SK-N-SH (cell line): Measurements from ENCODE around the gene ATP2B2. TPM values are rescaled to one million over a fixed set of nuclear protein-coding genes. Genes with fewer than 3 reads are reported as not detected.

Source experiments
- CTCF ChIA-PET: fragments of 300-600, 350-600 bp; formaldehyde crosslinking; extraction: SDS; loops from one replicate; lab custom pipeline; 2021; lab: Yijun Ruan, JAX
- POLR2A ChIA-PET: fragments of 350-600 bp; sonication (Branson Sonifier 250); formaldehyde crosslinking; extraction: SDS; loops from one replicate; lab custom pipeline; 2020; ENCODE audit warnings: antibody characterized with exemption, inconsistent platforms; lab: Yijun Ruan, JAX
- DNase-seq: peaks from one replicate; pipeline ENCODE4 v3.0.0; 2012
- H2AFZ ChIP-seq: fragments of 200-600 bp; sonication (generic); 2 replicates; pipeline ENCODE4 v1.8.1; 2016; ENCODE audit warnings: antibody characterized with exemption, mild to moderate bottlenecking, low read depth
- H3F3A ChIP-seq: fragments of 200-600 bp; sonication (generic); replicated peaks from 2 replicates; pipeline ENCODE3; 2016; ENCODE audit warnings: antibody characterized with exemption, mild to moderate bottlenecking; ENCODE audit not compliant: insufficient read depth
- H3K27ac ChIP-seq, 2 experiments: fragments of 200-500 bp in 1 of 2; fragments of 200-600 bp in 1 of 2; sonication (Bioruptor generic) in 1 of 2; sonication (generic), shearing (Covaris generic) in 1 of 2; 2 replicates each; pipeline versions ENCODE4 v1.5.1 to v1.6.1; 2014 to 2016; ENCODE audit warnings: low read depth in 2 of 2, inconsistent platforms in 1 of 2, low read length in 1 of 2, mild to moderate bottlenecking in 1 of 2, mixed read lengths in 1 of 2
- H3K27me3 ChIP-seq: fragments of 200-600 bp; sonication (generic), shearing (Covaris generic); 2 replicates; pipeline ENCODE4 v1.6.1; 2016; ENCODE audit warnings: mixed run types; ENCODE audit not compliant: insufficient read depth
- H3K36me3 ChIP-seq, 2 experiments: fragments of 200-500 bp in 1 of 2; fragments of 200-600 bp in 1 of 2; sonication (Bioruptor generic) in 1 of 2; sonication (generic) in 1 of 2; replicated peaks in 1 of 2; 2 replicates each; pipeline versions ENCODE3 to v1.5.1; 2014 to 2016; ENCODE audit warnings: low read length in 1 of 2, mild to moderate bottlenecking in 1 of 2; ENCODE audit not compliant: insufficient read depth in 2 of 2, control insufficient read depth in 1 of 2
- H3K4me1 ChIP-seq, 2 experiments: fragments of 200-500 bp in 1 of 2; fragments of 200-600 bp in 1 of 2; sonication (Bioruptor generic) in 1 of 2; sonication (generic), shearing (Covaris generic) in 1 of 2; 2 replicates each; pipeline versions ENCODE4 v1.5.1 to v1.6.1; 2014 to 2016; ENCODE audit warnings: low read depth in 1 of 2, low read length in 1 of 2, mixed run types in 1 of 2; ENCODE audit not compliant: insufficient read depth in 2 of 2, control insufficient read depth in 1 of 2
- H3K4me2 ChIP-seq: fragments of 200-600 bp; sonication (generic), shearing (Covaris generic); 2 replicates; pipeline ENCODE4 v1.6.1; 2017; ENCODE audit warnings: mixed run types
- H3K4me3 ChIP-seq, 2 experiments: fragments of 200-500 bp in 1 of 2; fragments of 200-600 bp in 1 of 2; sonication (Bioruptor generic) in 1 of 2; sonication (generic), shearing (Covaris generic) in 1 of 2; 2 replicates each; pipeline versions ENCODE4 v1.5.1 to v1.8.1; 2014 to 2016; ENCODE audit warnings: low read depth in 2 of 2, inconsistent platforms in 1 of 2, low read length in 1 of 2, mild to moderate bottlenecking in 1 of 2, mixed read lengths in 1 of 2, moderate library complexity in 1 of 2
- H3K79me2 ChIP-seq: fragments of 200-600 bp; sonication (generic); 2 replicates; pipeline ENCODE4 v1.8.1; 2017; ENCODE audit warnings: mild to moderate bottlenecking; ENCODE audit not compliant: insufficient read depth
- H3K9ac ChIP-seq: fragments of 200-600 bp; sonication (generic); 2 replicates; pipeline ENCODE4 v1.6.1; 2017; ENCODE audit warnings: mixed run types
- H3K9me2 ChIP-seq: fragments of 200-600 bp; sonication (generic); 2 replicates; pipeline ENCODE4 v1.6.1; 2017; ENCODE audit warnings: mixed run types
- H3K9me3 ChIP-seq: fragments of 200-600 bp; sonication (generic); 2 replicates; pipeline ENCODE4 v1.6.1; 2017; ENCODE audit warnings: mixed run types, mild to moderate bottlenecking, moderate library complexity
- H4K20me1 ChIP-seq: fragments of 200-600 bp; sonication (generic); 2 replicates; pipeline ENCODE4 v1.6.1; 2017; ENCODE audit warnings: mild to moderate bottlenecking, mixed run types; ENCODE audit not compliant: insufficient read depth
- ELF1 ChIP-seq: IDR thresholded peaks from 2 replicates; pipeline ENCODE4 v1.4.0; 2012
- EP300 ChIP-seq, 2 experiments: IDR thresholded peaks; 2 replicates each; pipeline versions ENCODE4 v1.4.0 to v1.6.1; 2012; ENCODE audit warnings: borderline replicate concordance in 1 of 2, low read depth in 1 of 2, low read length in 1 of 2
- EZH2phosphoT487 ChIP-seq: fragments of 200-600 bp; sonication (generic); IDR thresholded peaks from 2 replicates; pipeline ENCODE4 v1.6.1; 2017; ENCODE audit warnings: low read depth, mixed run types, mild to moderate bottlenecking, antibody characterized with exemption, moderate library complexity, borderline replicate concordance
- FOSL2 ChIP-seq: IDR thresholded peaks from 2 replicates; pipeline ENCODE4 v1.4.0; 2012; ENCODE audit warnings: low read depth, mild to moderate bottlenecking, moderate library complexity, borderline replicate concordance
- FOXJ3 ChIP-seq: sonication (generic); formaldehyde crosslinking; IDR thresholded peaks from 2 replicates; pipeline ENCODE4 v1.5.1; 2020; ENCODE audit warnings: mild to moderate bottlenecking, missing genetic modification reagents
- FOXM1 ChIP-seq: IDR thresholded peaks from 2 replicates; pipeline ENCODE4 v1.4.0; 2012; ENCODE audit warnings: low read depth, mild to moderate bottlenecking
- MEF2A ChIP-seq: IDR thresholded peaks from 2 replicates; pipeline ENCODE4 v1.4.0; 2012; ENCODE audit warnings: low read depth, borderline replicate concordance
- MXI1 ChIP-seq: IDR thresholded peaks from 2 replicates; pipeline ENCODE4 v1.6.1; 2012; ENCODE audit warnings: mild to moderate bottlenecking, low read depth, low read length, improper control_type of control experiment
- POLR2AphosphoS5 ChIP-seq: IDR thresholded peaks from 2 replicates; pipeline ENCODE4 v1.6.1; 2012; ENCODE audit warnings: low read depth, low read length
- RXRA ChIP-seq: IDR thresholded peaks from 2 replicates; pipeline ENCODE4 v1.4.0; 2012; ENCODE audit warnings: low read depth, mild to moderate bottlenecking, borderline replicate concordance
- SIN3A ChIP-seq: IDR thresholded peaks from 2 replicates; pipeline ENCODE4 v1.6.1; 2012; ENCODE audit warnings: low read depth, mild to moderate bottlenecking, low read length, moderate library complexity, borderline replicate concordance
- TCF12 ChIP-seq: IDR thresholded peaks from 2 replicates; pipeline ENCODE4 v1.4.0; 2012
- WGBS: methylation state at CpG from one replicate; pipeline ENCODE4 v1.1.6; 2017; ENCODE audit warnings: low lambda C conversion rate; 5-methylcytosine and 5-hydroxymethylcytosine counted together
- polyA plus RNA-seq, 3 experiments: library from polyadenylated mRNA; depleted of rRNA; stranded (reverse); fragments of >200 nt; gene quantifications; 2 replicates each; pipeline ENCODE4 v1.2.3, GENCODE V29; 2012
- TF ChIP-seq, protein P1 (sequence below): IDR thresholded peaks from 2 replicates; pipeline ENCODE4 v1.6.1; 2012; ENCODE audit warnings: mild to moderate bottlenecking, low read depth, low read length, moderate library complexity
- TF ChIP-seq, protein P2 (sequence below): IDR thresholded peaks from 2 replicates; pipeline ENCODE4 v1.4.0; 2012; ENCODE audit warnings: low read depth, borderline replicate concordance
- TF ChIP-seq, protein P3 (sequence below): fragments of 200-600 bp; sonication (generic); IDR thresholded peaks from 2 replicates; pipeline ENCODE4 v1.6.1; 2017; ENCODE audit warnings: antibody characterized with exemption, mild to moderate bottlenecking, moderate library complexity
- TF ChIP-seq, protein P4 (sequence below): fragments of 150-350 bp; IDR thresholded peaks from 2 replicates; pipeline ENCODE4 v1.6.1; 2017; ENCODE audit warnings: antibody characterized with exemption, low read length, low read depth, borderline replicate concordance
- TF ChIP-seq, protein P5 (sequence below): fragments of 150-350 bp; IDR thresholded peaks from 2 replicates; pipeline ENCODE4 v1.6.1; 2016; ENCODE audit warnings: mild to moderate bottlenecking, low read depth, low read length

The ATP2B2 gene
- polyA plus RNA-seq, 1 of the 3 experiments (the other 2 are of a cell fraction) = 0.15 TPM

DNA sequence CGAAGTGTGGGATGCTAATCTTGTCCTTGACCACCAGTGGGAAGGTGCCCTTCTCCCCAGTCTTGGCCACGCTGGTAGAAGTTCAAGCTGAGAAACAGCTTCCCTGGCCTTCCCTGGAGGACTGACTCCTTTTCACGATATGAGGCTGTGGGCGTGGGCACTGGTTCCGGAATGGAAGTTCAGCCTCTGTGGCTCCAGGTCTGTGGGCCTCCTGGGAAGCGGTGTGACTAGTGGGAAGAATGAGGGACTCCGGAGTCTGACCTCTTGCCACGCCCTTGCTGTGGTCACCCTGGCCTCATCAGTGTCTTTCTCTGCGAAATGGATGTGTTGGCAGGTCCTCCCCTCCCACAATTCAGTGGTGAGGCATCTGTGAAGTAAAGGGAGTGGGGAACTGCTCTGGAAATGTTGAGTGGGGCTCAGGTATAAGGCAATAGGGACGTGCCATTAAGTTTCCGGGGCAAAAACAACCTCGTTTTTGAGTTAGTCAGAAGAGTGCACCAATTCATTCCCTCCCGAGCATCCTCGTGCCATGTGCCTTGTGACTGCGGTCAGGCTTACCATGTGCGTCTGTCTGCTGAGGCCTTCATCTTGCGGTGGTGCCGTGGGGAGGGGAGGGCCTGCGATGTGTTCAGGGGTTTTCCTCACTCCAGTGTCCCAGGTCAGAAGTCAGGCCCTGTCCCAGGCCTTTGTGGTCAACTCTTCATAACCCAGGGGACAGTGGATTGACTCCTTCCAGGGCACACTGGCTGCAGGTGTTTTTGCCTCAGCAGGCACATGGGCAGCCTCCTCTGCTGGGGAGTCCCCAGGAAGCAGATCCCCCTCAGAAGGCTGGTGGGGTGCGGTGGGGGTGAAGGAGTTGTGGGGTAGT, 172.7 kb downstream of the ATP2B2 start:
- H3K27ac ChIP-seq = no peak overlapping the region
- TF ChIP-seq, protein P1, sequence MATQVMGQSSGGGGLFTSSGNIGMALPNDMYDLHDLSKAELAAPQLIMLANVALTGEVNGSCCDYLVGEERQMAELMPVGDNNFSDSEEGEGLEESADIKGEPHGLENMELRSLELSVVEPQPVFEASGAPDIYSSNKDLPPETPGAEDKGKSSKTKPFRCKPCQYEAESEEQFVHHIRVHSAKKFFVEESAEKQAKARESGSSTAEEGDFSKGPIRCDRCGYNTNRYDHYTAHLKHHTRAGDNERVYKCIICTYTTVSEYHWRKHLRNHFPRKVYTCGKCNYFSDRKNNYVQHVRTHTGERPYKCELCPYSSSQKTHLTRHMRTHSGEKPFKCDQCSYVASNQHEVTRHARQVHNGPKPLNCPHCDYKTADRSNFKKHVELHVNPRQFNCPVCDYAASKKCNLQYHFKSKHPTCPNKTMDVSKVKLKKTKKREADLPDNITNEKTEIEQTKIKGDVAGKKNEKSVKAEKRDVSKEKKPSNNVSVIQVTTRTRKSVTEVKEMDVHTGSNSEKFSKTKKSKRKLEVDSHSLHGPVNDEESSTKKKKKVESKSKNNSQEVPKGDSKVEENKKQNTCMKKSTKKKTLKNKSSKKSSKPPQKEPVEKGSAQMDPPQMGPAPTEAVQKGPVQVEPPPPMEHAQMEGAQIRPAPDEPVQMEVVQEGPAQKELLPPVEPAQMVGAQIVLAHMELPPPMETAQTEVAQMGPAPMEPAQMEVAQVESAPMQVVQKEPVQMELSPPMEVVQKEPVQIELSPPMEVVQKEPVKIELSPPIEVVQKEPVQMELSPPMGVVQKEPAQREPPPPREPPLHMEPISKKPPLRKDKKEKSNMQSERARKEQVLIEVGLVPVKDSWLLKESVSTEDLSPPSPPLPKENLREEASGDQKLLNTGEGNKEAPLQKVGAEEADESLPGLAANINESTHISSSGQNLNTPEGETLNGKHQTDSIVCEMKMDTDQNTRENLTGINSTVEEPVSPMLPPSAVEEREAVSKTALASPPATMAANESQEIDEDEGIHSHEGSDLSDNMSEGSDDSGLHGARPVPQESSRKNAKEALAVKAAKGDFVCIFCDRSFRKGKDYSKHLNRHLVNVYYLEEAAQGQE = no peak
- TF ChIP-seq, protein P2, sequence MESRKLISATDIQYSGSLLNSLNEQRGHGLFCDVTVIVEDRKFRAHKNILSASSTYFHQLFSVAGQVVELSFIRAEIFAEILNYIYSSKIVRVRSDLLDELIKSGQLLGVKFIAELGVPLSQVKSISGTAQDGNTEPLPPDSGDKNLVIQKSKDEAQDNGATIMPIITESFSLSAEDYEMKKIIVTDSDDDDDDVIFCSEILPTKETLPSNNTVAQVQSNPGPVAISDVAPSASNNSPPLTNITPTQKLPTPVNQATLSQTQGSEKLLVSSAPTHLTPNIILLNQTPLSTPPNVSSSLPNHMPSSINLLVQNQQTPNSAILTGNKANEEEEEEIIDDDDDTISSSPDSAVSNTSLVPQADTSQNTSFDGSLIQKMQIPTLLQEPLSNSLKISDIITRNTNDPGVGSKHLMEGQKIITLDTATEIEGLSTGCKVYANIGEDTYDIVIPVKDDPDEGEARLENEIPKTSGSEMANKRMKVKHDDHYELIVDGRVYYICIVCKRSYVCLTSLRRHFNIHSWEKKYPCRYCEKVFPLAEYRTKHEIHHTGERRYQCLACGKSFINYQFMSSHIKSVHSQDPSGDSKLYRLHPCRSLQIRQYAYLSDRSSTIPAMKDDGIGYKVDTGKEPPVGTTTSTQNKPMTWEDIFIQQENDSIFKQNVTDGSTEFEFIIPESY = no peak
- TF ChIP-seq RXRA (no peak), TCF12 (no peak), POLR2AphosphoS5 (no peak), SIN3A (no peak), FOSL2 (no peak), FOXM1 (no peak), MXI1 (no peak), ELF1 (no peak), FOXJ3 (no peak), EZH2phosphoT487 (no peak), MEF2A (no peak), EP300 (IDR thresholded peaks at IDR 0.05; ENCODE audit: borderline replicate concordance in 1 of 2, low read depth in 1 of 2, low read length in 1 of 2) (no peak)
- TF ChIP-seq, protein P3, sequence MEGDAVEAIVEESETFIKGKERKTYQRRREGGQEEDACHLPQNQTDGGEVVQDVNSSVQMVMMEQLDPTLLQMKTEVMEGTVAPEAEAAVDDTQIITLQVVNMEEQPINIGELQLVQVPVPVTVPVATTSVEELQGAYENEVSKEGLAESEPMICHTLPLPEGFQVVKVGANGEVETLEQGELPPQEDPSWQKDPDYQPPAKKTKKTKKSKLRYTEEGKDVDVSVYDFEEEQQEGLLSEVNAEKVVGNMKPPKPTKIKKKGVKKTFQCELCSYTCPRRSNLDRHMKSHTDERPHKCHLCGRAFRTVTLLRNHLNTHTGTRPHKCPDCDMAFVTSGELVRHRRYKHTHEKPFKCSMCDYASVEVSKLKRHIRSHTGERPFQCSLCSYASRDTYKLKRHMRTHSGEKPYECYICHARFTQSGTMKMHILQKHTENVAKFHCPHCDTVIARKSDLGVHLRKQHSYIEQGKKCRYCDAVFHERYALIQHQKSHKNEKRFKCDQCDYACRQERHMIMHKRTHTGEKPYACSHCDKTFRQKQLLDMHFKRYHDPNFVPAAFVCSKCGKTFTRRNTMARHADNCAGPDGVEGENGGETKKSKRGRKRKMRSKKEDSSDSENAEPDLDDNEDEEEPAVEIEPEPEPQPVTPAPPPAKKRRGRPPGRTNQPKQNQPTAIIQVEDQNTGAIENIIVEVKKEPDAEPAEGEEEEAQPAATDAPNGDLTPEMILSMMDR = no peak
- TF ChIP-seq, protein P4, sequence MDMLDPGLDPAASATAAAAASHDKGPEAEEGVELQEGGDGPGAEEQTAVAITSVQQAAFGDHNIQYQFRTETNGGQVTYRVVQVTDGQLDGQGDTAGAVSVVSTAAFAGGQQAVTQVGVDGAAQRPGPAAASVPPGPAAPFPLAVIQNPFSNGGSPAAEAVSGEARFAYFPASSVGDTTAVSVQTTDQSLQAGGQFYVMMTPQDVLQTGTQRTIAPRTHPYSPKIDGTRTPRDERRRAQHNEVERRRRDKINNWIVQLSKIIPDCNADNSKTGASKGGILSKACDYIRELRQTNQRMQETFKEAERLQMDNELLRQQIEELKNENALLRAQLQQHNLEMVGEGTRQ = no peak
- TF ChIP-seq, protein P5, sequence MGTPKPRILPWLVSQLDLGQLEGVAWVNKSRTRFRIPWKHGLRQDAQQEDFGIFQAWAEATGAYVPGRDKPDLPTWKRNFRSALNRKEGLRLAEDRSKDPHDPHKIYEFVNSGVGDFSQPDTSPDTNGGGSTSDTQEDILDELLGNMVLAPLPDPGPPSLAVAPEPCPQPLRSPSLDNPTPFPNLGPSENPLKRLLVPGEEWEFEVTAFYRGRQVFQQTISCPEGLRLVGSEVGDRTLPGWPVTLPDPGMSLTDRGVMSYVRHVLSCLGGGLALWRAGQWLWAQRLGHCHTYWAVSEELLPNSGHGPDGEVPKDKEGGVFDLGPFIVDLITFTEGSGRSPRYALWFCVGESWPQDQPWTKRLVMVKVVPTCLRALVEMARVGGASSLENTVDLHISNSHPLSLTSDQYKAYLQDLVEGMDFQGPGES = no peak
- TF ChIP-seq, all 33 proteins: peak for 0
- H3K9me3 ChIP-seq = no peaks in the 10 kb centered on the region
- H3K4me3 ChIP-seq = no peak overlapping the region
- no peaks in the 10 kb centered on the region for H3K4me1 ChIP-seq
- peaks cover 41% of the 10 kb centered on the region; the same call in 1 of the 2 replicates for H3K27me3 ChIP-seq
- no peaks in the 10 kb centered on the region for H3K79me2 ChIP-seq
- POLR2A ChIA-PET = no interaction called here
- H3K36me3 ChIP-seq = no peaks in the 10 kb centered on the region
- H3K9me2 ChIP-seq = no peaks in the 10 kb centered on the region
- CTCF ChIA-PET = interaction anchor here (4.2 kb wide), 1 partner anchor 11 kb away, joined by 16 read pairs; no protein-coding TSS in a partner anchor
- H3K9ac ChIP-seq = no peak overlapping the region
- H3K4me2 ChIP-seq = no peak overlapping the region
- no peaks in the 10 kb centered on the region for H3F3A ChIP-seq
- 64% methylated on average over 16 of the region's 20 CpGs for WGBS
- H4K20me1 ChIP-seq = no peaks in the 10 kb centered on the region
- DNase-seq = no peak
- H2AFZ ChIP-seq = no peak overlapping the region
